NB4 (cell line): Measurements from ENCODE around the gene NARF.

Experiments
- DNase-seq: peaks from one replicate; pipeline ENCODE4 v3.0.0; 2010; ENCODE audit warnings: low read depth
- H3K4me3 ChIP-seq: one replicate; pipeline ENCODE4 v1.5.1; 2011; ENCODE audit warnings: mild to moderate bottlenecking, low read depth, low read length, moderate library complexity
- CTCF ChIP-seq: IDR thresholded peaks from one replicate; pipeline ENCODE4 v1.5.1; 2012; ENCODE audit warnings: low read depth, low read length
- MAX ChIP-seq: IDR thresholded peaks from 2 replicates; pipeline ENCODE4 v1.6.1; 2011; ENCODE audit warnings: low read depth, low read length
- MYC ChIP-seq: IDR thresholded peaks from 2 replicates; pipeline ENCODE4 v1.6.1; 2011; ENCODE audit warnings: low read depth, low read length
- POLR2A ChIP-seq: IDR thresholded peaks from 2 replicates; pipeline ENCODE4 v1.6.1; 2011; ENCODE audit warnings: mild to moderate bottlenecking; ENCODE audit not compliant: insufficient read length; ENCODE audit errors: extremely low read depth

Gene NARF

GRCh38 chr17:82483204-82483660 is 24.7 kb downstream of the NARF start:
- no peak for TF ChIP-seq CTCF
- no peak for TF ChIP-seq MAX
- no peak for TF ChIP-seq POLR2A
- no peak for TF ChIP-seq MYC
- no peak overlapping the region for H3K4me3 ChIP-seq
- no peak for DNase-seq

GRCh38 chr17:82483836-82484235 is 25.3 kb downstream of the NARF start:
- H3K4me3 ChIP-seq: no peak overlapping the region
- no peak for DNase-seq
- TF ChIP-seq MYC (no peak), POLR2A (no peak), CTCF (no peak), MAX (no peak)

- no peak for DNase-seq
- no peak overlapping the region for H3K4me3 ChIP-seq
- TF ChIP-seq POLR2A (no peak), MAX (no peak), MYC (no peak), CTCF (no peak)
Observed at GRCh38 chr17:82486231-82487094, 27.9 kb downstream of the NARF start.

GRCh38 chr17:82487910-82488309 is 29.4 kb downstream of the NARF start:
- TF ChIP-seq MAX (no peak), CTCF (no peak), POLR2A (no peak), MYC (no peak)
- H3K4me3 ChIP-seq: no peak overlapping the region
- no peak for DNase-seq

- TF ChIP-seq MAX (no peak), POLR2A (no peak), CTCF (no peak), MYC (no peak)
- no peak overlapping the region for H3K4me3 ChIP-seq
- no peak for DNase-seq
Observed at GRCh38 chr17:82489117-82489516, 30.6 kb downstream of the NARF start.
